ENCODE data around the gene SFT2D2. TPM values are rescaled to one million over a fixed set of nuclear protein-coding genes. Genes with fewer than 3 reads are reported as not detected.

SFT2D2 gene
- total and polyA plus RNA-seq, 8 donors, result 1.4 to 61.3 (median 10.7) TPM

DNA sequence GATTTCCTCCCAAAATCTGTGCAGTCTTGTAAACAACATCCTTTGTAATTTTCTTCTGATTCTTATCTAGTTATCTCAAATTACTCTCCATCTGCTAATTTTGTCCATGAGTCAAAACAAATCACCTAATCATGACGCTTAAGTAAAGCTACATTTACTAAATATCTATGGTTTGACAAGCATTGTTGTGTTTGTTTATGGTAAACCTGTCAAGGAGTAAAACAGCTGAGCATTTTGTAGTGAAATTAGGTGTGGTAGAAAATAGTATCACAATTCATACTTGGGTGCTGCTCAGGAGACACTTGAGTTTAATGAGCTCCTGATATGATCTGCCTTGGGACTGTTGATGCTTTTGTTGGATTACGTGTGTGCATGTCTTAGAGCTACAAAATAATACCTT is 35.4 kb upstream of the SFT2D2 start:
- H3K27me3 ChIP-seq, result no peaks in the 10 kb centered on the region
- no peak for DNase-seq
- no peak for TF ChIP-seq POLR2A (IDR thresholded peaks at IDR 0.05)
- TF ChIP-seq EP300 (IDR thresholded peaks at IDR 0.05), result no peak
- TF ChIP-seq, protein P1, sequence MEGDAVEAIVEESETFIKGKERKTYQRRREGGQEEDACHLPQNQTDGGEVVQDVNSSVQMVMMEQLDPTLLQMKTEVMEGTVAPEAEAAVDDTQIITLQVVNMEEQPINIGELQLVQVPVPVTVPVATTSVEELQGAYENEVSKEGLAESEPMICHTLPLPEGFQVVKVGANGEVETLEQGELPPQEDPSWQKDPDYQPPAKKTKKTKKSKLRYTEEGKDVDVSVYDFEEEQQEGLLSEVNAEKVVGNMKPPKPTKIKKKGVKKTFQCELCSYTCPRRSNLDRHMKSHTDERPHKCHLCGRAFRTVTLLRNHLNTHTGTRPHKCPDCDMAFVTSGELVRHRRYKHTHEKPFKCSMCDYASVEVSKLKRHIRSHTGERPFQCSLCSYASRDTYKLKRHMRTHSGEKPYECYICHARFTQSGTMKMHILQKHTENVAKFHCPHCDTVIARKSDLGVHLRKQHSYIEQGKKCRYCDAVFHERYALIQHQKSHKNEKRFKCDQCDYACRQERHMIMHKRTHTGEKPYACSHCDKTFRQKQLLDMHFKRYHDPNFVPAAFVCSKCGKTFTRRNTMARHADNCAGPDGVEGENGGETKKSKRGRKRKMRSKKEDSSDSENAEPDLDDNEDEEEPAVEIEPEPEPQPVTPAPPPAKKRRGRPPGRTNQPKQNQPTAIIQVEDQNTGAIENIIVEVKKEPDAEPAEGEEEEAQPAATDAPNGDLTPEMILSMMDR (IDR thresholded peaks at IDR 0.05), result no peak
- no peak for TF ChIP-seq POLR2AphosphoS5 (IDR thresholded peaks at IDR 0.05)
- H3K27ac ChIP-seq, result no peak overlapping the region
- WGBS, 5 donors, result 72 to 79% (median 74%) methylated on average over 2 of the region's 2 CpGs
- intact Hi-C loops (cut with DNase I; ENCODE audit: low total_unique reads), result no loop called here
- peaks cover 10 to 91% (median 83%) of the 10 kb centered on the region in 4 donors for H3K36me3 ChIP-seq
- H3K9me3 ChIP-seq, result no peaks in the 10 kb centered on the region
- no peaks in the 10 kb centered on the region for H3K4me1 ChIP-seq
- H3K4me3 ChIP-seq, result no peak overlapping the region

DNA sequence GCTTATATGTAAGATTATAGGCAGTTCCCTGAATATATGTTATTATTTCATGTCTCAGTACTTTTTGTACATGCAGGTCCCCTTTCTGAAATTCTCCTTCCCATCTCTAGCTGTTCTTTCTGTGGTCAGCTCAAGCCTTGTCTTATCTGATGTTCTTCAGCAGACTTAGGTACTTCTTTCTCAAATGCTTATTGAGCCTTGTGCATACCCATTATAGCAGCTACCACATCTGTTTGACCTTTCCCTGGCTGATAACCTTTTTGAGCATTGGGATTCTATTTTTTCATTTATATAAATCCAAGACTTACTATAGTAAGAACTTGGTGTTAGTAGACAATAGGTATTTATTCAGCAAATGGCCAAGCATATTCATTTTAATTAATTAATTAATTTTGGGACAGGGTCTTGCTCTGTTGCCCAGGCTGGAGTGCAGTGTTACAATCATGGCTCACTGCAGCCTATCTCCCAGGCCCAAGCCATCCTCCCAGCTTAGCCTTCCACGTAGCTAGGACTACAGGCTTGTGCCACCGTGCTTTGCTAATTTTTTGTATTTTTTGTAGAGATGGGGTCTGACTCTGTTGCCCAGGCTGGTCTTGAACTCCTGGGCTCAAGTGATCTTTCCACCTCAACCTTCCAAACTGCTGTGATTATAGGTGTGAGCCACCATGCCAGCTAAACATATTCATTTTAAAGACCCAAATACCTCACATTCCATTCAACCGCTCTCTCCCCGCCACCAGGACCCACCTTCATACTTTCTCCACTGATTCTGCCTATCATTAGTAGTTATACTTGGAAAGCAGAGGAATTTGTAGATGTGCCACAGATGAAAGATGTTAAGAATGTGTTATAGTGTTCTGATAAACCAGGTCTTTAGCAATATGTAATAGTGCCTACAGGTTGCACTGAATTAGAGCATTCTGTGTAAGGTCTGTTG is 30.3 kb upstream of the SFT2D2 start:
- WGBS, 5 donors, result 95 to 100% (median 98%) methylated on average over 4 of the region's 4 CpGs
- Histone ChIP-seq H3K36me3 (peaks cover 10 to 94% (median 88%) of the 10 kb centered on the region in 4 donors), H3K27me3 (no peaks in the 10 kb centered on the region)

DNA sequence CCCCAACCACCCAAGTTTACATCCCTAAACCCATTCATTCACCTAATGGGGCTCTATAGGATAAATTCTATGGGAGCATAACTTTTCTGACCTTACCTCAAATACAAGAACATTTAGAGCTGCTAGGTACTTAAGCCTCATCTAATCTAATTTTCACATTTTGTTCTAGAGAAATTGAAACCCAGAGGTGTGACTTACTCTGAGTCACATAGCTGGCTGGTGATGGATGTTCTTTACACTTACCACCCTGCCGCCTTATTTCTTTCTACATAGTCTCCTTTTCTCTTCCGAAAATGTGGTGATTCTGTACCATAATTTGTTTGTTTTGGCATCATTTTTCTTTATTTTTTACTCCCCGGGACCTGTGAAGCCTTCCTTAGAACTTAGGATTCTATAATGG is 26.7 kb upstream of the SFT2D2 start:
- no peak for DNase-seq
- no peak overlapping the region for H3K27ac ChIP-seq
- intact Hi-C loops (cut with DNase I; ENCODE audit: low total_unique reads), result no loop called here
- no peak overlapping the region for H3K4me3 ChIP-seq
- no peaks in the 10 kb centered on the region for H3K27me3 ChIP-seq
- H3K36me3 ChIP-seq, result peaks cover 0 to 85% (median 80%) of the 10 kb centered on the region in 4 donors
- no peak for TF ChIP-seq POLR2AphosphoS5 (IDR thresholded peaks at IDR 0.05)
- TF ChIP-seq POLR2A (IDR thresholded peaks at IDR 0.05), result no peak
- TF ChIP-seq, protein P1 (IDR thresholded peaks at IDR 0.05), result no peak
- 51 to 59% (median 58%) methylated on average over 3 of the region's 3 CpGs for WGBS, 5 donors
- H3K9me3 ChIP-seq, result no peaks in the 10 kb centered on the region
- H3K4me1 ChIP-seq, result no peaks in the 10 kb centered on the region

More for the DNA sequence above, 30.3 kb upstream of the SFT2D2 start:
- Histone ChIP-seq H3K9me3 (no peaks in the 10 kb centered on the region), H3K4me3 (no peak overlapping the region), H3K4me1 (no peaks in the 10 kb centered on the region), H3K27ac (no peak overlapping the region)
- DNase-seq, result no peak
- intact Hi-C loops (cut with DNase I; ENCODE audit: low total_unique reads), result no loop called here
- TF ChIP-seq, protein P1 (IDR thresholded peaks at IDR 0.05), result no peak
- TF ChIP-seq POLR2AphosphoS5 (IDR thresholded peaks at IDR 0.05) (no peak), EP300 (IDR thresholded peaks at IDR 0.05) (no peak), POLR2A (IDR thresholded peaks at IDR 0.05) (no peak)

DNA sequence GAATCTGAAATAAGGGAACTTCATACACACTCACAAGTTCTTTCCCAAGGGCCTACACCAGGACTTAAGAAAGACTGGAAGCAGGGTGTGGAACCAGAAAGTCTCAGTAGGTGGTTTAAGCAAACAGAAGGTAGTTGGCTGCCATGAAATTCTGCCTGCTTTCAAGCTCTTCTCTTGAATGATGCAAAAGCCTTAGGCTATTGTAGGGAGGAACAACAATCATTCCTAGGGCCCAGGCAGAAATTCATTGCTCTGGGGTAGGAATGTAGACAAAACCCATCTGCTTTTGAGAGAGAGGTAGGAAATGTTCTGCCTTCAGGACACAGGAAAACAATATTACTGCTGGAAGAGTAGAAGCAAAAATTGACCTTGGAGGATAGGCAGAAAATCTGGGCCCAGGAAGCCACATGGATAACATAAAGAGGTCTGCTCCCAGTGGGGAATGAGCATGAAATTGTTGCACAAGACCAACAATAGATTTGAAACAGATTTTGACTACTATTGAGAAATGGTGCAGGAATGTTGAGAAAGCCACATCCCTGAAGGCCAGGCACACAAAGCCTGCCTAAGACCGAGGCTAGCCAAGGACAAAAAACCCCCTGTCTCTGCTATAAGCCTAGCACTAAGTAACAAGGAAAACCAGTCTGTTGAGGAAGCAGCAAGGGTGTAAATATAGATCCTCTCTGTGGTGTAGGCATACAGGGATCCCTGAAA is 22.7 kb upstream of the SFT2D2 start:
- no peak for TF ChIP-seq POLR2A (IDR thresholded peaks at IDR 0.05)
- TF ChIP-seq, protein P1 (IDR thresholded peaks at IDR 0.05), result no peak
- TF ChIP-seq EP300 (IDR thresholded peaks at IDR 0.05), result no peak
- TF ChIP-seq POLR2AphosphoS5 (IDR thresholded peaks at IDR 0.05), result no peak
- H3K27ac ChIP-seq, result no peak overlapping the region
- WGBS, 5 donors, result 76 to 100% (median 87%) methylated on average over 1 of the region's 1 CpG
- H3K27me3 ChIP-seq, result no peaks in the 10 kb centered on the region
- no peak for DNase-seq
- peaks cover 0 to 50% (median 41%) of the 10 kb centered on the region in 4 donors for H3K36me3 ChIP-seq
- no peaks in the 10 kb centered on the region for H3K4me1 ChIP-seq
- H3K4me3 ChIP-seq, result no peak overlapping the region
- no peaks in the 10 kb centered on the region for H3K9me3 ChIP-seq
- intact Hi-C loops (cut with DNase I; ENCODE audit: low total_unique reads), result no loop called here

Data from stomach (tissue), 9 donors.